Fibroblast of skin of abdomen (primary cell): ENCODE measurements around the gene PLK4. TPM values are rescaled to one million over a fixed set of nuclear protein-coding genes. Genes with fewer than 3 reads are reported as not detected.
"Not testable (repeated sequence)": the region's sequence is repeated elsewhere in the genome, so short reads cannot be mapped to it uniquely, and the experiment has no call there.

Experiments used
- DNase-seq: peaks from one replicate; pipeline ENCODE4 v3.0.0-alpha.2; 2013
- polyA plus RNA-seq, 2 experiments: library from polyadenylated mRNA; unstranded; fragments of 120-200 nt; gene quantifications; one replicate each; pipeline ENCODE4 v1.2.1, GENCODE V29; 2013; ENCODE audit not compliant: insufficient read length in 2 of 2

PLK4 gene
- polyA plus RNA-seq (2013, experiment 1 of 2; ENCODE audit: insufficient read length): 11.7 TPM
- polyA plus RNA-seq (2013, experiment 2 of 2; ENCODE audit: insufficient read length): 9.3 TPM

DNA sequence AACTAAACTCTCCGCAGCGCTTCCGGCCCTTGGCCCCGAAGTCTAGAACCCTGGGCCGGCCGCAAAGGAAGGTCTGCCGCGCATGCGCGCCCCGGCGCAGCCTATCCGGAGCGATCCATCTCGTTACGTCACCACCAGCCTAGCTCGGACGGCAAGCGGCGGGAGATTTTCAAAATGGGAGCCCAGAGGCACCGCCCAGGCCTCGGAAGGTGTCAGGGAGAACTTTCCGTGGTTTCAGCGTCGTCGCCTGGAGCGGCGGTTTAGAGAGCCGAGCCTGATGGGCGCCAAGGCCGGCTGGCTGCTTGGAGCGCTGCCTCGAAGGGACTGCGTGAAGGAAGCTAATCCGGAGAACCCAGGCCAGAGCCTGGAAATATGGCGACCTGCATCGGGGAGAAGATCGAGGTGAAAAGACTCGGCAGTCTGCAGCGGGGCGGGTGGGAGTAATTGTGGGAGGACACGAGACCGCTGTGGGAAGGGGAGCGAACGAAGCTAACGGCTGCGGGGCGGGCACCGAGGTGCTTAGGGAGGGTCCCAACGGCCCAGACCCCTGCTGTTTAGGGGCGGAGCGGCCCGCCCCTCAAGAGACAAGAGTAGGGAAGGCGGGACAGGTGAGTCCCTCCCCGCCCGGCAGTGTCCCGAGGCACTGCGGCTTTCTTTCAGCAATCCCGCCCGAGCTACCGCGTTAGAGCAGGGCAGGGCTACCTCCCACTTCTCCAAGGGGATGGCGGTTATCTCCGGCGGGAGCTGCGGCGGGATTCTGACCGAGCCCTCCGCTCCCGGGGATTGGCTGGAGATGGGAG lies at the start of gene PLK4:
Gene PLK4, plus strand, starts transcription at position 131 of the 800 bp plus-strand sequence. Its CDS starts 242 bp downstream, at position 373.
- DNase-seq: peak; percentile 96

- no peak for DNase-seq
Measured at GRCh38 chr4:127832585-127832984, 48.1 kb upstream of the PLK4 start.

DNA sequence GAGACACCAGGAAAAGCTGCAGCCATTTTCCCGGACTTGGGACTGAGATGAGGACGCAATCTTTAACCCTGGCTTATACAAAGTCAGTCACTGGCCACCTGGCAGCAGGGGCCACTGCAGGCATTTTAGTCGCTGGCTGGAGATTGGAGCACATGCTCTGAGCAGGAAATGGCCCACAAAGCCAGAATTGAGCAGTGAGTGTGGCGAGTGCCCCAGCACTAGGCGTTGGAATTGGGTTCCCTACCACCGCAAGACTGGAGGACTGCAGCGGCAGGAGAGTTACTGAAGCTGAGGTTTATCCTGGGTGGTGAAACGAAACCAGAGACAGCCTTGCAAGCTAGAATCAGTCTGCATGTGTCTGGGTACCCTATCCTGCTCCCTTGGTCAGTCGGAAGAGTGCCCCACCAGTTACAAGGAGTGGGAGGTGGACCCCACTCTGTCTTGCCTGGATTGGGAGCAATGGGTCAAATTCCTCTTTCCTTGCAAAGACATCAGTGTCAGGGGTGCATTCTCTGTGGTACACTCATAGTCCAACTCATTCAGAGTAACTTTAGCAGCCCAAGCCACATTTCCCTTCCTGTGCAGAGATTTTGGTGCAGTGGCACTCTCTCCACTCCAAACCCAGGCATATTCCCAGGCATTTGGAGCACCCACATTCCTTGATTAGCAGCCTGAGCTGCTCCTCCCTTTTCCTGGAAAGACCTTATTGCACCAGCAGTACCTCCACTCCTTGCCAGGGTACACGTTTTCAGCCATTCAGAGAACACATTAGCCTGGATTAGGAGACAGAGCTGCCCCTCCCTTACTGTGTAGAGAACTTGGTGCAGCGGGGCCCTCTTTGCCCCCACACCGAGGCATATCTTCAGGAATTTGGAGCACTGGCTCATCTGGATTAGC lies 36.7 kb upstream of the PLK4 start:
- no peak for DNase-seq

DNA sequence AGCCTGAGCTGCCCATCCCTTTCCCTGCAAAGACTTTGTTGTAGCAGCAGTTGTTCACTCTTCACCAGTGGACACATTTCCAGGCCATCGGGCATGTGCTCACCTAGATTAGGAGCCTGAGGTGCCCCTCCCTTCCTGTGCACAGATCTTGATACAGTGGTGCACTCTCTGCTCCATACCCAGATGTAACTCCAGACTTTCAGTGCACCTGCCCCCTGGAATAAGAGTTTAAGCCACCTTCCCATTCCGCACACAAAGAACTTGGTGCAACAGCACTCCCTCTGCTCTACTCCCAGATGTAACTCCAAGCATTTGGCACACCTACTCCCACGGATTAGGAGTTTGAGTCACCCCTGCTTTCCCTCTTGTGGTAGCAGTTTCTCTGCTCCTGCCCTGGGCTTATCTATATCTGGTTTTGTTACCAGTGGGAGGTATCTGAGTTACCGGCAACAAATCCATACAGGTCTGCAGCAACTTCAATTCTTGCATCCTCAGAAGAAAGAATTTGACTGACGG lies 36.0 kb upstream of the PLK4 start:
- DNase-seq: no peak

- DNase-seq: no peak
Measured at GRCh38 chr4:127846061-127846460, 34.6 kb upstream of the PLK4 start.

- DNase-seq: no peak
Measured at GRCh38 chr4:127846765-127847164, 33.9 kb upstream of the PLK4 start.

- no peak for DNase-seq
Measured at GRCh38 chr4:127849505-127850234, 31.0 kb upstream of the PLK4 start.

- DNase-seq: no peak
Measured at GRCh38 chr4:127852661-127853060, 28.0 kb upstream of the PLK4 start.

DNA sequence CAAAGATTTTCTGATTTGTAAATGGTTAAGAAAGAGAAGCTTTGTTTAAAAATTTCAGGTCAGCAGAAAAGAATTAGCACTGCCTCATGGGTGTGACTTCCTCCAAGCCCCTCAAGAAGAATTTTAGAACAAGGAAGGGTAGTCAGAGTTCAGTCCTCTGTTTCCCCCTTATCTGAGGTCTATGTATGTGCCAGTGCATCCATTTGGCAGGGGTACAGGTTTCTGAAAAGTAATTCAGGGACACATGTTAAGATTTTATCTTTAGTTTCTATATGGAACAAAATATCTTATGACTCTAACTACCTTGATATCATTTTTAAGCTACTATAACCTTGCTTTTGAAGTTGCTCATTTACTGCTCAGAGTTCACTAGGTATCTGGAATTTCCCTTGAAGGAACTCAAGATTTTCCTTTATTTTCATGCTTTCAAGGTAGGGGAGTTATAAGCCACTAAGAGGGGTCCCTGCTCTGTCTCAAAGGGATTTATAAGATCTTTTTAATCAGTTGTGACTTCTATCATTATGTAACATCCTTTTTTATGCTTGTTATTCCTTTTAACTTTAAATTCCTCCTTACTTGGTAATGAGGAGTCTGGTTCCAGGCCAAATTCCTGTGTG lies 24.4 kb upstream of the PLK4 start:
- no peak for DNase-seq

- peak; percentile 90 for DNase-seq
Measured at GRCh38 chr4:127856813-127857447, 23.8 kb upstream of the PLK4 start.

DNA sequence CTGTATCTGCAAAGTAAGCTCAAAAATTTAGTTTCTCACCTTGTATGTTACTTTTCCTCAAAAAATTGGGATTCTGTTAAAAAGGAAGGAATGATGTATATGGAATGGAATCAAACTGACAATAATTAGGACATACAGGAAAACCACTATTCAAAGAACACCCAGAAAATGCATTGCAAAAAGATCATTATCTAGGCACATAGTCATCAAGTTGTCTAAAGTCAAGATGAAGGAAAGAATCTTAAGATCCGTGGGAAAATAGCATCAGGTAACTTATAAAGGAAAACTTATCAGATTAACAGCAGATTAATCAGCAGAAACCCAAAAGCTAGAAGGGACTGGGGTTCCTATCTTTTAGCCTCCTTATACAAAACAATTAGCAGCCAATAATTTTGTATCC lies 23.1 kb upstream of the PLK4 start:
- DNase-seq: no peak

DNA sequence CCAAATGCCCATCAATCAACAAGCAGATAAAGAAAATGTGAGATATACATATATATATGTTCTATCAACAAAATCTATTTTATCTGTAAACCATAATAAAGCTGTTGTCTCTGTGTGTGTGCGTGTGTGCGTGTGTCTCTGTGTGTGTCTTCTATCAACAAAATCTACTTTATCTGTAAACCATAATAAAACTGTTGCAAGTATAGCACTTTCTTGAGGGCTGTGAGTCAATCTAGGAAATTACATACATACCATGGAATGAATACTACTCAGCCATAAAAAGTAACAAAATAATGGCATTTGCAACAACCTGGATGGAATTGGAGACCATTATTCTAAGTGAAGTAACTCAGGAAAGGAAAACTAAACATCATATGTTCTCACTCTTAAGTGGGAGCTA lies 12.5 kb upstream of the PLK4 start:
- no peak for DNase-seq

- DNase-seq: no peak
Measured at GRCh38 chr4:127870281-127870680, 10.4 kb upstream of the PLK4 start.

- DNase-seq: peak; percentile 59
Measured at GRCh38 chr4:127870688-127871087, 10.0 kb upstream of the PLK4 start.

DNA sequence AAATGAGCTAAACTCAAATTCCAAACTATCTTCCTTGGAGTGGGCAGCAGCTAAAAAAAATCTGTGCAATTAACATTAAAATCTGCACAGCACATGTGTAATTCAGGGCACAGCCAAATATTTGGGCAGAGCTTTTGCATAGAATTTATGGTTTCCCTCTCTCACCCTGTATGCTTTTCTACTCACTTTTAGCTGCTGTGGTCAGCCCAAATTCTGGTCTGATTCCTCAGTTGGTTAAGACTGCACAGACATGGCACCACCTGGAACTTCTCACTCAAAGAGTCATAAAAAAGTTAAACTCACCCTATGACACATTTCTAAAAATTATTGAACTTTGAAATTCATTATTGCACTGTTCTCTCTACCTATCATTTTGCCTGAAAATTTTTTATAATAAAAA lies 4.9 kb upstream of the PLK4 start:
- DNase-seq: no peak

- DNase-seq: no peak
Measured at GRCh38 chr4:127881563-127881864, 821 bp downstream of the PLK4 start.

GRCh38 chr4:127888559-127888958 lies 7.9 kb downstream of the PLK4 start:
- no peak for DNase-seq

DNA sequence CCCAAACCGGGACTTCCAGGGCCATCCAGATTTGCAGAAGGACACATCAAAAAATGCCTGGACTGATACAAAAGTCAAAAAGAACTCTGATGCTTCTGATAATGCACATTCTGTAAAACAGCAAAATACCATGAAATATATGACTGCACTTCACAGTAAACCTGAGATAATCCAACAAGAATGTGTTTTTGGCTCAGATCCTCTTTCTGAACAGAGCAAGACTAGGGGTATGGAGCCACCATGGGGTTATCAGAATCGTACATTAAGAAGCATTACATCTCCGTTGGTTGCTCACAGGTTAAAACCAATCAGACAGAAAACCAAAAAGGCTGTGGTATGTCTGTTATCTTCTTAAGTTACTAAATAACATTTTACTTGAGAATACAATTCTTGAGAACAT lies 9.2 kb downstream of the PLK4 start:
- DNase-seq: peak; percentile 47

GRCh38 chr4:127896069-127896468 lies 15.4 kb downstream of the PLK4 start:
- no peak for DNase-seq

GRCh38 chr4:127896528-127896927 lies 15.8 kb downstream of the PLK4 start:
- no peak for DNase-seq

- DNase-seq: not testable (repeated sequence)
Measured at GRCh38 chr4:127899682-127900081, 19.0 kb downstream of the PLK4 start.

DNA sequence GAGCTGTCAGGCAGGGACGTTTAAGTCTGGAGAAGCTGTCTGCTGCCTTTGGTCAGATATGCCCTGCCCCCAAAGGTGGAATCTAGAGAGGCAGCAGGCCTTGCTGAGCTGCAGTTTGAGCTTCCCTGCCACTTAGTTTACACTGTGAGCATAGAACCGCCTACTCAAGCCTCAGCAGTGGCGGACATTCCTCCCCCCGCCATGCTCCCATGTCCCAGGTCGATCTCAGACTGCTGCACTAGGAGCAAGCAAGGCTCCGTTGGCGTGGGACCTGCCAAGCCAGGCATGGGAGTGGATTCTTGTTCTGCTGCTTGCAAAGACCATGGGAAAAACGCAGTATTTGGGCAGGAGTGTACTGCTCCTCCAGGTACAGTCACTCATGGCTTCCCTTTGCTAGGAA lies 24.3 kb downstream of the PLK4 start:
- no peak for DNase-seq
